Fibroblast of lung (primary cell): ENCODE data around the gene CRADD. TPM values are rescaled to one million over a fixed set of nuclear protein-coding genes. Genes with fewer than 3 reads are reported as not detected.

Experiments
- DNase-seq, 2 donors: peaks; one replicate each; pipeline versions ENCODE4 v3.0.0 to v3.0.0-alpha.2; 2010; ENCODE audit warnings: low read depth in 2 of 2
- H2AFZ ChIP-seq: 2 replicates; pipeline ENCODE4 v1.5.1; 2012; ENCODE audit warnings: low read length, control low read depth, inconsistent platforms
- H3K27ac ChIP-seq: 2 replicates; pipeline ENCODE4 v1.5.1; 2011; ENCODE audit warnings: low read length, control low read depth; ENCODE audit not compliant: insufficient read depth
- H3K27me3 ChIP-seq: 2 replicates; pipeline ENCODE4 v1.5.1; 2011; ENCODE audit warnings: mild to moderate bottlenecking, low read length; ENCODE audit not compliant: control insufficient read depth, insufficient read depth
- H3K36me3 ChIP-seq: 2 replicates; pipeline ENCODE4 v1.5.1; 2011; ENCODE audit warnings: low read length; ENCODE audit not compliant: control insufficient read depth, insufficient read depth
- H3K4me1 ChIP-seq: 2 replicates; pipeline ENCODE4 v1.5.1; 2011; ENCODE audit warnings: low read length; ENCODE audit not compliant: control insufficient read depth, insufficient read depth; ENCODE audit errors: extremely low read depth
- H3K4me2 ChIP-seq: 2 replicates; pipeline ENCODE4 v1.5.1; 2011; ENCODE audit warnings: low read length, control low read depth; ENCODE audit not compliant: insufficient read depth; ENCODE audit errors: extremely low read depth
- H3K4me3 ChIP-seq, 4 experiments: fragments of 200-600 bp in 1 of 4; sonication (generic) in 1 of 4; replicated peaks in 1 of 4; 2 replicates each; pipeline ENCODE4 v1.5.1; 2011 to 2016; ENCODE audit warnings: low read length in 4 of 4, low read depth in 3 of 4, mild to moderate bottlenecking in 3 of 4, control low read depth in 2 of 4, inconsistent platforms in 1 of 4, mixed read lengths in 1 of 4; ENCODE audit not compliant: insufficient read depth in 1 of 4; ENCODE audit errors: control extremely low read depth in 1 of 4
- H3K79me2 ChIP-seq: 2 replicates; pipeline ENCODE4 v1.5.1; 2012; ENCODE audit warnings: mild to moderate bottlenecking, low read length, inconsistent platforms; ENCODE audit not compliant: control insufficient read depth, insufficient read depth
- H3K9ac ChIP-seq: 2 replicates; pipeline ENCODE4 v1.5.1; 2011; ENCODE audit warnings: mild to moderate bottlenecking, low read length, control low read depth; ENCODE audit not compliant: insufficient read depth
- H3K9me3 ChIP-seq: 2 replicates; pipeline ENCODE4 v1.5.1; 2012; ENCODE audit warnings: low read depth, low read length; ENCODE audit not compliant: control insufficient read depth, insufficient read depth
- H4K20me1 ChIP-seq: 2 replicates; pipeline ENCODE4 v1.5.1; 2011; ENCODE audit warnings: low read length; ENCODE audit not compliant: control insufficient read depth, insufficient read depth; ENCODE audit errors: extremely low read depth
- EZH2 ChIP-seq: IDR thresholded peaks from 2 replicates; pipeline ENCODE4 v1.5.1; 2012; ENCODE audit warnings: low read length, control low read depth, mild to moderate bottlenecking; ENCODE audit errors: missing control alignments
- polyA plus RNA-seq, 2 donors: library from polyadenylated mRNA; depleted of rRNA in 1 of 2; stranded (reverse) in 1 of 2; unstranded in 1 of 2; fragments of >200 nt; gene quantifications; 2 replicates each; pipeline ENCODE4 v1.2.1, GENCODE V29; 2011 to 2012; ENCODE audit warnings: missing spikeins in 1 of 2
- total RNA-seq: library from RNA; depleted of rRNA; stranded (reverse); fragments of >200 nt; gene quantifications from 2 replicates; pipeline ENCODE4 v1.2.1, GENCODE V29; 2014
- TF ChIP-seq, protein P1 (sequence below), 2 donors: IDR thresholded peaks in 1 of 2; conservative IDR thresholded peaks in 1 of 2; 1 replicate in 1 of 2; 2 replicates in 1 of 2; pipeline ENCODE4 v1.5.1; 2011 to 2012; ENCODE audit warnings: low read length in 2 of 2, control low read depth in 1 of 2, inconsistent platforms in 1 of 2, low read depth in 1 of 2, mild to moderate bottlenecking in 1 of 2

The CRADD gene
- total and polyA plus RNA-seq, 2 donors (not counting 1 experiment from before 2014, with no cell fraction given): 13.5 to 21.1 TPM

DNA sequence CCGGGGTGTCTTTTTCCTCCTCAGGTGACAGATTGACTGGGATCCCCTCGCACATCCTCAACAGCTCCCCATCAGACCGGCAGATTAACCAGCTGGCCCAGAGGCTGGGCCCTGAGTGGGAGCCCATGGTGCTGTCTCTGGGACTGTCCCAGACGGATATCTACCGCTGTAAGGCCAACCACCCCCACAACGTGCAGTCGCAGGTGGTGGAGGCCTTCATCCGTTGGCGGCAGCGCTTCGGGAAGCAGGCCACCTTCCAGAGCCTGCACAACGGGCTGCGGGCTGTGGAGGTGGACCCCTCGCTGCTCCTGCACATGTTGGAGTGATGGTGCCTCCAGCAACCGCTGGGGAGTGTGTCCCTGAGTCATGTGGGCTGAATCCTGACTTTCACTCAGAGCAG lies 172.8 kb downstream of the CRADD start:
- Histone ChIP-seq H3K27me3 (no peaks in the 10 kb centered on the region), H3K27ac (no peak overlapping the region), H3K36me3 (no peaks in the 10 kb centered on the region), H3K9me3 (no peaks in the 10 kb centered on the region), H4K20me1 (no peaks in the 10 kb centered on the region), H3K4me3 (no peak overlapping the region), H3K4me2 (no peak overlapping the region), H3K4me1 (no peaks in the 10 kb centered on the region), H3K9ac (no peak overlapping the region), H3K79me2 (no peaks in the 10 kb centered on the region), H2AFZ (no peak overlapping the region)
- TF ChIP-seq, protein P1, sequence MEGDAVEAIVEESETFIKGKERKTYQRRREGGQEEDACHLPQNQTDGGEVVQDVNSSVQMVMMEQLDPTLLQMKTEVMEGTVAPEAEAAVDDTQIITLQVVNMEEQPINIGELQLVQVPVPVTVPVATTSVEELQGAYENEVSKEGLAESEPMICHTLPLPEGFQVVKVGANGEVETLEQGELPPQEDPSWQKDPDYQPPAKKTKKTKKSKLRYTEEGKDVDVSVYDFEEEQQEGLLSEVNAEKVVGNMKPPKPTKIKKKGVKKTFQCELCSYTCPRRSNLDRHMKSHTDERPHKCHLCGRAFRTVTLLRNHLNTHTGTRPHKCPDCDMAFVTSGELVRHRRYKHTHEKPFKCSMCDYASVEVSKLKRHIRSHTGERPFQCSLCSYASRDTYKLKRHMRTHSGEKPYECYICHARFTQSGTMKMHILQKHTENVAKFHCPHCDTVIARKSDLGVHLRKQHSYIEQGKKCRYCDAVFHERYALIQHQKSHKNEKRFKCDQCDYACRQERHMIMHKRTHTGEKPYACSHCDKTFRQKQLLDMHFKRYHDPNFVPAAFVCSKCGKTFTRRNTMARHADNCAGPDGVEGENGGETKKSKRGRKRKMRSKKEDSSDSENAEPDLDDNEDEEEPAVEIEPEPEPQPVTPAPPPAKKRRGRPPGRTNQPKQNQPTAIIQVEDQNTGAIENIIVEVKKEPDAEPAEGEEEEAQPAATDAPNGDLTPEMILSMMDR (conservative IDR thresholded peaks at IDR 0.05 in 1 of 2, IDR thresholded peaks at IDR 0.05 in 1 of 2; ENCODE audit: low read depth in 1 of 2, low read length in 2 of 2): no peak
- TF ChIP-seq EZH2: no peak
- no peak for DNase-seq

DNA sequence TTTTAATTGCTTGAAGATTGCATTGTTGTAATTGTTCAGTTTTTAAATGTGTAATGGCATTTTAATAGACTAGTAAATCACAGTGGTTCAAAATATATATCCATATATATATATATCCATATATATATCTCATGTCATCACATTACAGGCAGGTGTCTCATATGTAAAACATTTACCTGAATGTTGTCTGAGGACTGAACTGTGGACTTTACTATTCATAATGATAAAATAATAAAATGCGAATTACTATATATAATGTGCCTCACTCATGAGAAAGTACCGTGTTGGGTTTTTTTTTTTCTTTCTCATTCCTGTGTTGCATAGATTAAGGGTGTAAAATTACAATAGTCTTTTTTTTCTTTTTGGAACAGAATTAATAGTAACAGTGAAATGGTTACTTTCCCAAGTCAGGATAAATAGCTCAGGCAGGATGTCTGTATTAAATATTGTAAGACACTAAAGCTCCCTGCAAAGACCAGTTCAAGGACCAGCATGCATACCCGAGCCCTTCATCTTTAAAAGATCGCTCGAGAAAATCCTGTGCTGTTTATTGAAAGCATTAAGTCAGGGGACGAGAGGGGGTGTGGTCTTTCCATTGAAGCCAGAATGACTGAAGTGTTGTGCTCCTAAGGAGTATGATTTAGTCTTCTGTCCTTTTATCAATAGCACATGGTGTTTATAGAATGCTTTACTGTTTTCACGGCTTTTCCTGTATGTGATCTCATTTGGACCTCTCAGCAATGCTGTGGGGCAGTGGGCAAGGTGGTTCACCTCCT lies 173.5 kb downstream of the CRADD start:
- Histone ChIP-seq H3K9me3 (no peaks in the 10 kb centered on the region), H2AFZ (no peak overlapping the region), H3K36me3 (no peaks in the 10 kb centered on the region), H3K27me3 (no peaks in the 10 kb centered on the region), H3K79me2 (no peaks in the 10 kb centered on the region), H3K27ac (no peak overlapping the region), H3K9ac (no peak overlapping the region), H3K4me3 (no peak overlapping the region), H3K4me2 (no peak overlapping the region), H3K4me1 (no peaks in the 10 kb centered on the region), H4K20me1 (no peaks in the 10 kb centered on the region)
- DNase-seq: no peak
- TF ChIP-seq EZH2: no peak
- TF ChIP-seq, protein P1 (conservative IDR thresholded peaks at IDR 0.05 in 1 of 2, IDR thresholded peaks at IDR 0.05 in 1 of 2; ENCODE audit: low read depth in 1 of 2, low read length in 2 of 2): no peak

DNA sequence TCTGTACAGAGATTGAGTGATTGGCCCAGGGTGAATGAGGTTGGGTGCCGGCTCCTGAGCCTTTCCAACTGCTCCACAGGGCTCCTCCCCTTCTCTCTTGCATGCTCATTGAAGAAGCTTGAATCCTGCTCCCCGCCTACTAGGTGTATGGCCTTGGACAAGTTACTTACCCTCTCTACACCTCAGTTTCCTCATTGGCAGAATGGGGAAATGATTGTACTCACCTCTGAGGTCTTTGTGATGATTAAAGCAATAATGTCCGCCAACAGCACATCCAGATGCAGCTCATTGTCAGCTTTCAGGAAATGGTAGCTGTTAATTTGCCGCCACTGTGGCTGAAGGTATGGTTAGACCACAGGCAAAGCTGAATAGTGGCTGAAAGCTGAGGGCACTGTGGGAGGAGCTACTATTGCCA lies 174.1 kb downstream of the CRADD start:
- H3K4me3 ChIP-seq: no peak overlapping the region
- no peaks in the 10 kb centered on the region for H3K4me1 ChIP-seq
- no peaks in the 10 kb centered on the region for H3K9me3 ChIP-seq
- H4K20me1 ChIP-seq: no peaks in the 10 kb centered on the region
- no peak for DNase-seq
- H3K27ac ChIP-seq: no peak overlapping the region
- H3K9ac ChIP-seq: no peak overlapping the region
- H2AFZ ChIP-seq: no peak overlapping the region
- no peaks in the 10 kb centered on the region for H3K79me2 ChIP-seq
- H3K27me3 ChIP-seq: no peaks in the 10 kb centered on the region
- TF ChIP-seq EZH2: no peak
- TF ChIP-seq, protein P1 (conservative IDR thresholded peaks at IDR 0.05 in 1 of 2, IDR thresholded peaks at IDR 0.05 in 1 of 2; ENCODE audit: low read depth in 1 of 2, low read length in 2 of 2): no peak
- no peak overlapping the region for H3K4me2 ChIP-seq
- no peaks in the 10 kb centered on the region for H3K36me3 ChIP-seq
